Measurements from ENCODE around the gene RNF17. TPM values are rescaled to one million over a fixed set of nuclear protein-coding genes. Genes with fewer than 3 reads are reported as not detected.

RNF17 gene
- total RNA-seq, 2 experiments from 2014 or later: not detected

DNA sequence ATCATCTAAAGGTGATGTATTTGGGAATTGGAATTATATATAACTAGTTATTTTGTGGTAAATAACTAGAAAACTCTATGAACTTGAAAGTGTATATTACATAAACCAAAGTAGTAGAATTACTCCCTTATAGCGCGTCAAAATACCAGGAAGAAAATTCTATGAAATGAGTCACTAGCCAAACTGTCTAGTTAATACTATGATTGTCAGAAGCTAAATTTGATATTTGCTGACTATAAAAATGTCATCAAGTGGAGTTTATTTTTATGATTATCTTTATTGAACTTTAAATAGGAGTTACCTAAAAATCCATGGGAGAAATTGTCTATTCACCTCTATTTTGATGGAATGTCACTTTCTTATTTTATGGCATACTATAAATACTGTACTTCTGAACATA, 100.6 kb downstream of the RNF17 start:
- intact Hi-C loops (cut with micrococcal nuclease): loop anchor here (10.0 kb wide), 1 partner anchor 100 kb away; no protein-coding TSS in a partner anchor
- no peaks in the 10 kb centered on the region for H3K9me3 Mint-ChIP-seq
- CTCF ChIA-PET: no interaction called here
- no peak overlapping the region for H3K4me3 Mint-ChIP-seq
- no peak for DNase-seq
- peaks cover 4% of the 10 kb centered on the region for H3K4me1 Mint-ChIP-seq (ENCODE audit: low read depth)
- no peaks in the 10 kb centered on the region for H3K36me3 Mint-ChIP-seq (ENCODE audit: low read depth)
- no peak overlapping the region for H3K27ac Mint-ChIP-seq
- peaks cover 8% of the 10 kb centered on the region for H3K27me3 Mint-ChIP-seq (ENCODE audit: low read depth)

- no peak overlapping the region for H3K27ac Mint-ChIP-seq
- H3K9me3 Mint-ChIP-seq: no peaks in the 10 kb centered on the region
- DNase-seq: no peak
- H3K4me3 Mint-ChIP-seq: no peak overlapping the region
- CTCF ChIA-PET: interaction anchor here (0.7 to 1.2 kb wide), 2 partner anchors 20 to 103 kb away, joined by 5 read pairs; no protein-coding TSS in a partner anchor
- peaks cover 8% of the 10 kb centered on the region for H3K27me3 Mint-ChIP-seq (ENCODE audit: low read depth)
- no peaks in the 10 kb centered on the region for H3K36me3 Mint-ChIP-seq (ENCODE audit: low read depth)
- intact Hi-C loops (cut with micrococcal nuclease): loop anchor here (10.0 kb wide), 1 partner anchor 99 kb away; no protein-coding TSS in a partner anchor
- H3K4me1 Mint-ChIP-seq (ENCODE audit: low read depth): peaks cover 4% of the 10 kb centered on the region
Observed at GRCh38 chr13:24865163-24865953, 101.4 kb downstream of the RNF17 start.

- H3K4me3 Mint-ChIP-seq: no peak overlapping the region
- CTCF ChIA-PET: interaction anchor here (1.2 kb wide), 1 partner anchor 102 kb away, joined by 5 read pairs; no protein-coding TSS in a partner anchor
- no peak overlapping the region for H3K27ac Mint-ChIP-seq
- H3K4me1 Mint-ChIP-seq (ENCODE audit: low read depth): peaks cover 4% of the 10 kb centered on the region
- intact Hi-C loops (cut with micrococcal nuclease): loop anchor here (10.0 kb wide), 1 partner anchor 98 kb away; no protein-coding TSS in a partner anchor
- peaks cover 8% of the 10 kb centered on the region for H3K27me3 Mint-ChIP-seq (ENCODE audit: low read depth)
- no peak for DNase-seq
- H3K9me3 Mint-ChIP-seq: no peaks in the 10 kb centered on the region
- H3K36me3 Mint-ChIP-seq (ENCODE audit: low read depth): no peaks in the 10 kb centered on the region
Observed at GRCh38 chr13:24866488-24866887, 102.5 kb downstream of the RNF17 start.

GRCh38 chr13:24868874-24869273, 104.9 kb downstream of the RNF17 start:
- no peaks in the 10 kb centered on the region for H3K36me3 Mint-ChIP-seq (ENCODE audit: low read depth)
- H3K4me1 Mint-ChIP-seq (ENCODE audit: low read depth): peaks cover 4% of the 10 kb centered on the region
- no peak overlapping the region for H3K4me3 Mint-ChIP-seq
- CTCF ChIA-PET: no interaction called here
- H3K27ac Mint-ChIP-seq: no peak overlapping the region
- H3K9me3 Mint-ChIP-seq: no peaks in the 10 kb centered on the region
- intact Hi-C loops (cut with micrococcal nuclease): loop anchor here (10.0 kb wide), 1 partner anchor 96 kb away; no protein-coding TSS in a partner anchor
- no peak for DNase-seq
- peaks cover 10% of the 10 kb centered on the region for H3K27me3 Mint-ChIP-seq (ENCODE audit: low read depth)

- CTCF ChIA-PET: no interaction called here
- Mint-ChIP-seq H3K27ac (no peak overlapping the region), H3K9me3 (no peaks in the 10 kb centered on the region), H3K36me3 (ENCODE audit: low read depth) (no peaks in the 10 kb centered on the region), H3K4me3 (no peak overlapping the region), H3K27me3 (ENCODE audit: low read depth) (peaks cover 14% of the 10 kb centered on the region), H3K4me1 (ENCODE audit: low read depth) (peaks cover 4% of the 10 kb centered on the region)
- intact Hi-C loops (cut with micrococcal nuclease): no loop called here
- DNase-seq: no peak
Observed at GRCh38 chr13:24870380-24870760, 106.4 kb downstream of the RNF17 start.

DNA sequence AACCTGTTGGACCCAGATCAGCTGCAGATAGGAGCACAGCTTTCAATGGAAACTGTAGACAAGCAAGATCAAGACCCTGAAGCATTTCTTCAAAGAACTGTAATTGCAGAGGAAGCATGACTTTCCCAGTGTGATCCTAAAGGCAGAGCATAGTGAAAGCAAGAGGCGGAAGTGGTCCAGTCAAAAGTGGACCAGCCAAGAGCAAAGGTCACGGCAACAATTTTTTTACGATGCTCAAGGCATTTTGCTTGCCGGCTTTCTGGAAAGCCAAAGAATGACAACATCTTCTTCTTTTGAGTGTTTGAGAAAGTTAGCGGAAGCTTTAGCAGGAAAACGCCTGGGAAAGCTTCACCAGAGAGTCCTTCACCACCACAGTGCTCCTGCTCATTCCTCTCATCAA, 111.6 kb downstream of the RNF17 start:
- H3K27me3 Mint-ChIP-seq (ENCODE audit: low read depth): peaks cover 10% of the 10 kb centered on the region
- DNase-seq: no peak
- H3K27ac Mint-ChIP-seq: no peak overlapping the region
- intact Hi-C loops (cut with micrococcal nuclease): no loop called here
- CTCF ChIA-PET: no interaction called here
- no peaks in the 10 kb centered on the region for H3K9me3 Mint-ChIP-seq
- H3K4me1 Mint-ChIP-seq (ENCODE audit: low read depth): no peaks in the 10 kb centered on the region
- no peak overlapping the region for H3K4me3 Mint-ChIP-seq
- H3K36me3 Mint-ChIP-seq (ENCODE audit: low read depth): no peaks in the 10 kb centered on the region

- no peaks in the 10 kb centered on the region for H3K9me3 Mint-ChIP-seq
- no peak overlapping the region for H3K4me3 Mint-ChIP-seq
- H3K4me1 Mint-ChIP-seq (ENCODE audit: low read depth): no peaks in the 10 kb centered on the region
- H3K36me3 Mint-ChIP-seq (ENCODE audit: low read depth): no peaks in the 10 kb centered on the region
- intact Hi-C loops (cut with micrococcal nuclease): no loop called here
- H3K27me3 Mint-ChIP-seq (ENCODE audit: low read depth): peaks cover 10% of the 10 kb centered on the region
- H3K27ac Mint-ChIP-seq: no peak overlapping the region
- CTCF ChIA-PET: interaction anchor here (0.6 kb wide), 1 partner anchor 29 kb away, joined by 3 read pairs; no protein-coding TSS in a partner anchor
- DNase-seq: no peak
Observed at GRCh38 chr13:24877531-24877930, 113.6 kb downstream of the RNF17 start.

GRCh38 chr13:24878340-24878739, 114.4 kb downstream of the RNF17 start:
- peaks cover 4% of the 10 kb centered on the region for H3K36me3 Mint-ChIP-seq (ENCODE audit: low read depth)
- no peaks in the 10 kb centered on the region for H3K9me3 Mint-ChIP-seq
- CTCF ChIA-PET: interaction anchor here (0.6 kb wide), 1 partner anchor 28 kb away, joined by 3 read pairs; no protein-coding TSS in a partner anchor

DNA sequence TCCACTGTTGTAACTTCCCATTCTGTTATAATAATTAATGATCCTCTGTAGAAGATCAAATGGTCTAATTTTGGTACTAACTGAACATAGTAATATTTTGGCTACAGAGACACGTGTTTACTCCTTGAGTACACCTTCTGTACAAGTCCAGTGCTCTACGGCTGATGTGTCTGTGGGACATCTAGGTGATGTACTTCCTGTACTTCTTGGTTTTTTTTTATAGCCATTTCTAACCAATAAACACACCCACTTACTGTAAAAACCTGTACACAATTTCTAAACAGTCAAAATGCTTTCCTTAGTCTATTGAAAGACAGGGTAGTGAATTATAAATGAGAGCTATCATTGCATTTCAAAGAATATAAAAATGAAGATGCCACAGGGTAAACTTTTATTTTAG, 118.7 kb downstream of the RNF17 start:
- no peak overlapping the region for H3K27ac Mint-ChIP-seq
- intact Hi-C loops (cut with micrococcal nuclease): no loop called here
- no peaks in the 10 kb centered on the region for H3K9me3 Mint-ChIP-seq
- no peak for DNase-seq
- peaks cover 20% of the 10 kb centered on the region for H3K36me3 Mint-ChIP-seq (ENCODE audit: low read depth)
- no peak overlapping the region for H3K4me3 Mint-ChIP-seq
- no peaks in the 10 kb centered on the region for H3K4me1 Mint-ChIP-seq (ENCODE audit: low read depth)
- CTCF ChIA-PET: no interaction called here
- no peaks in the 10 kb centered on the region for H3K27me3 Mint-ChIP-seq (ENCODE audit: low read depth)

More at GRCh38 chr13:24878340-24878739, 114.4 kb downstream of the RNF17 start:
- H3K4me3 Mint-ChIP-seq: no peak overlapping the region
- H3K27me3 Mint-ChIP-seq (ENCODE audit: low read depth): peaks cover 10% of the 10 kb centered on the region
- H3K27ac Mint-ChIP-seq: no peak overlapping the region
- DNase-seq: no peak
- intact Hi-C loops (cut with micrococcal nuclease): no loop called here
- no peaks in the 10 kb centered on the region for H3K4me1 Mint-ChIP-seq (ENCODE audit: low read depth)

GRCh38 chr13:24887759-24888158, 123.8 kb downstream of the RNF17 start:
- Mint-ChIP-seq H3K27me3 (ENCODE audit: low read depth) (no peaks in the 10 kb centered on the region), H3K27ac (no peak overlapping the region), H3K4me3 (no peak overlapping the region), H3K36me3 (ENCODE audit: low read depth) (peaks cover 40% of the 10 kb centered on the region), H3K9me3 (no peaks in the 10 kb centered on the region), H3K4me1 (ENCODE audit: low read depth) (no peaks in the 10 kb centered on the region)
- intact Hi-C loops (cut with micrococcal nuclease): no loop called here
- CTCF ChIA-PET: no interaction called here
- DNase-seq: no peak

GRCh38 chr13:24888291-24888931, 124.4 kb downstream of the RNF17 start:
- Mint-ChIP-seq H3K9me3 (no peaks in the 10 kb centered on the region), H3K4me1 (ENCODE audit: low read depth) (no peaks in the 10 kb centered on the region), H3K4me3 (no peak overlapping the region), H3K27ac (no peak overlapping the region), H3K36me3 (ENCODE audit: low read depth) (peaks cover 43% of the 10 kb centered on the region), H3K27me3 (ENCODE audit: low read depth) (no peaks in the 10 kb centered on the region)
- CTCF ChIA-PET: no interaction called here
- intact Hi-C loops (cut with micrococcal nuclease): no loop called here
- no peak for DNase-seq

- intact Hi-C loops (cut with micrococcal nuclease): no loop called here
- Mint-ChIP-seq H3K27ac (no peak overlapping the region), H3K27me3 (ENCODE audit: low read depth) (no peaks in the 10 kb centered on the region), H3K4me3 (no peak overlapping the region), H3K4me1 (ENCODE audit: low read depth) (no peaks in the 10 kb centered on the region), H3K9me3 (no peaks in the 10 kb centered on the region), H3K36me3 (ENCODE audit: low read depth) (peaks cover 41% of the 10 kb centered on the region)
- no peak for DNase-seq
- CTCF ChIA-PET: no interaction called here
Observed at GRCh38 chr13:24890256-24890655, 126.3 kb downstream of the RNF17 start.
